ENCODE data around the gene CKAP2L. TPM values are rescaled to one million over a fixed set of nuclear protein-coding genes. Genes with fewer than 3 reads are reported as not detected.

Gene CKAP2L, protein sequence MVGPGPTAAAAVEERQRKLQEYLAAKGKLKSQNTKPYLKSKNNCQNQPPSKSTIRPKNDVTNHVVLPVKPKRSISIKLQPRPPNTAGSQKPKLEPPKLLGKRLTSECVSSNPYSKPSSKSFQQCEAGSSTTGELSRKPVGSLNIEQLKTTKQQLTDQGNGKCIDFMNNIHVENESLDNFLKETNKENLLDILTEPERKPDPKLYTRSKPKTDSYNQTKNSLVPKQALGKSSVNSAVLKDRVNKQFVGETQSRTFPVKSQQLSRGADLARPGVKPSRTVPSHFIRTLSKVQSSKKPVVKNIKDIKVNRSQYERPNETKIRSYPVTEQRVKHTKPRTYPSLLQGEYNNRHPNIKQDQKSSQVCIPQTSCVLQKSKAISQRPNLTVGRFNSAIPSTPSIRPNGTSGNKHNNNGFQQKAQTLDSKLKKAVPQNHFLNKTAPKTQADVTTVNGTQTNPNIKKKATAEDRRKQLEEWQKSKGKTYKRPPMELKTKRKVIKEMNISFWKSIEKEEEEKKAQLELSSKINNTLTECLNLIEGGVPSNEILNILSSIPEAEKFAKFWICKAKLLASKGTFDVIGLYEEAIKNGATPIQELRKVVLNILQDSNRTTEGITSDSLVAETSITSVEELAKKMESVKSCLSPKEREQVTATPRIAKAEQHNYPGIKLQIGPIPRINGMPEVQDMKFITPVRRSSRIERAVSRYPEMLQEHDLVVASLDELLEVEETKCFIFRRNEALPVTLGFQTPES
- 2.5 and 4.4 TPM in 2 replicates for total RNA-seq

DNA sequence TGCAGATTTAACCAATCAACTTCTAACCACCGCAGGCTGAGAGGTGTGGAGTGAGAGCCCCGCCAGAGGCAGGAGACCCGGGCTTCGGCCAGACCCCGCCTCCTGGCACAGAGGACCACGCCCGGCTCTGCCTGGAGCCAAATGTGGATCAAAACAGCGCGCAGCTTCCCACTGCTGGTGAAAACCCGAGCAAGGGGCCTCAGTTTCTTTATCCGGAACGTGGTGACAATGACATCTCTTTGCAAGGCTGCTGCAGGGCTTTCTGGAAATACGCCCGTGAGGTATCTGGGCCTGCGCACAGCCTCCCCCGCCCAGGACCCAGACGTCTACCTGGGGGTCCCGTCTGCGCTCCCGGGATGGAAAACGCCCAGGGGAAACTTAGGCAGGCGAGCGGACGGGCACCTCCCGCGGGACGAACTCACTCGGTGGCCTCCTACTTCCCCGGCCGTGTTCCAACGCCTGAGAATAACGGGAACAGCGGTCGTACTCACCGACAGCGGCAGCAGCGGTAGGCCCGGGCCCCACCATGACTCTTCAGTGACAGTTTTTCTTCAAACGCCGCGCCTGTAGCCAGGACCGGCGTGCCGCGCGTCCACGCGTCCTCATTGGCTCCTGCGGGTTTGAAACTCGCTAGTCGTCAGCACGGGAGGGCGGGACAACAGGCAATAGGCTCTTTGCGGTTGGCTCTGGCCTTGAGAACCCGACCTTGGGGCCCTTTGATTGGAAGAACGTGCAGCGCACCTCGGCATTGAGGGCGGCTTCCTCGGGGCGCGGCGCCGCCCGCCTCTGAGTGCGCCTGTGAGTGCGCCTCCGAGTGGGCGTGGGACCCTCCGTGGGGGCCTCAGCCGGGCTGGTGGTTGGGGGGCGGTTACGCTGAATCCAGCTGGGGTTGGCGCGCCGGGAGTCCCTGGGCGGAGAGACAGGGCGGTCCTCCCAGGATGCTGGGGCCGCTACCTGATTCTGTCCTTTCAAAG is at the start of gene CKAP2L:
Gene CKAP2L (minus strand): TSS at position 539 of the 974 bp plus-strand sequence. CDS start 11 bp downstream, at position 528.
- peak; percentile 87 for DNase-seq (ENCODE audit: extremely low read depth, low read depth, low spot score)

DNA sequence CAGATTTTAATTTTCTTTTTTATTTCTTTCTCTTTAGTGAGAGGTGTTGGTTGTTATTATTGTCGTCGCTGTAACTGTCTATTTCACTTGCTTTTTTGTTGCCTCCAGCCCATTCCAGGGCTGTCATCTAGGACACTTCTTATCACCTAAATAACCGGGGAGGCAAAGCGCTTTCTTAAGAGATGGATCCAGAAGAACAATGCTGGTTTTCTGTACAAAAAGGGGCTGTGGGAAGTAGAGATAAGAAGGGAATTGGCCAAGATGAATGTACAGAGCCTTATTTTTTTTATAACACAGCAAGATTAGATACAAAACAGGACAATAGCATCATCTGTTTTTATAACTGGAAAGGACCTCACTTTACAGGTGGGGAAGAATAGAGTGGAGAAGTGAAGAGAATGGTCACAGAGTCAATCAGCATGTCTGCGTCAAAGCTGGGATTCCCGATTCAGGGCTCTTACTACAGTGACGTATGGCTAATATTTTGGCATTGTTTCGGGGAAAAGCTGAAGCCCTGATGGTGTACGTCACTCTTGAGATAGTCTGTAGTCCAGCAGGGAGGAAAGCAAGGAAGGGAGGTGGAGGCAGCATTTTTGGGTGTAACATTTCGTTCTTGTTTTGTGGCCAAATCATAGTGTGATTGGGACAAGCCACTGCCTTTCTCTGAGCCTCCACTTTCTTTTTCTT is 49.0 kb upstream of the CKAP2L start:
- no peak for DNase-seq (ENCODE audit: extremely low read depth, low read depth, low spot score)

DNA sequence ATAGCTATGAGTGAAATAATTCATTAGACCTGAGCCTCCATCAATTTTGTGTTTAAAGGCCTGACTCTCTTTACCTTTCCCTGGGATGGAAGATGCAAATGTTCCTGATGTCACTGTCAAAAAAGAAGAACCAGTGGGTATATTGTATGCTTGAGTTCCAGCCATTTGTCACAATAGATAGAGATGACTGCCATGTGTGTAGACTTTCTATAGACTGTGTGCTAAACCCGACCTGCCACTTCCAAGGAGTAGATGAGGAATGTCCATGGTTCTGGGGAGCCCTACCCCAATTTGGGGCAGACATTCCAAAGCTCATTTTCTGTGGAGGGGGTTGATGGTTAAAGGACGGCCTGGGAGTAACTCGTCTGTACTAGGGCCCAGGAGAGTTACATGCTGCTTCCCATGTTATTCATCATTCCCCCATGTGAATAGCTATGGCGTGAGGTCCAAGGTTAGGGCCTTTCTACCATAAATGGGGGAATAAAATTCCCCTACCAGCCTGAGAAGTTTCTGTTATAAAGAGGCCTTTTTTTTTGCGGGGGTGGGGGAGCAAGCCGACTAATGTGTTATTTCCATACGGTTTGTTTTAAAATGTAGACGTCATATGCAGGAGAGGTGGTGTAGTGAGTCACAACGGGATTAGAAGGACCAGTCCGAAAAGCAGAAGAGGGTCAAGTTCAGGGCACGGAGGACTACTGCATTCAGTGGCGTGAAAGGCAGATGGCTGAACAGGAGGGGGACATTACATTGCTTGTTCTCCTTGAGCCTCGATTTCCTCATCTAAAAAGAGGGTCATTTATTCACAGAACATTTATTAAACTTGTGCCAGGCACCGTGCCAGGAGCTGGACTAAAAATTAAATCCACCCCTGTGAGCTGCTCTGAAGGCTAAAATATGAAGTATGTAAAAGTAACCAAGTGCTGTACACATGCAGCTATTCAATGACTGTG is 48.2 kb upstream of the CKAP2L start:
- no peak for DNase-seq (ENCODE audit: extremely low read depth, low read depth, low spot score)

DNA sequence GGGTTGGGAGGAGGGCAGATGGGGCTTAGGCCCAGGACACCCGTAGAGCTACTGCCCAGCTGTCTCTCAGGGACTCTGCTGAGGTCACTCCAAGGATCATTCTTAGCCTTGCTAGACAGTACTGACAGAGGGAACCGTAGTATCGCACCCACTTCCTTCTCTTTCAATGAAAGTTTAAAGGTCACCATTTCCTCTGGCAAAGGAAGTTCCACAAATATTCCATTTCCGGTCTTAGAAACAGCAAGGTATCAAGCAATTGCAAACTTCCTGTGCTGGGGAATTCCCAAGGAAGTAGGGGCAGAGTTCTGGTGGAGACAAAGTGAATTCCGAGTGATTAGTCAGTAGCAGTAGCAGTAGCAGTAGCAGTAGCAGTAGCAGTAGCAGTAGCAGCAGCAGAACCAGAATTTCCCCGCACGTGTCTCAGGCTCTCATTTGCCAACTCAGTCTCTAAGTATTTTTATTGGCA is 47.5 kb upstream of the CKAP2L start:
- DNase-seq (ENCODE audit: extremely low read depth, low read depth, low spot score), result peak; percentile 99

DNA sequence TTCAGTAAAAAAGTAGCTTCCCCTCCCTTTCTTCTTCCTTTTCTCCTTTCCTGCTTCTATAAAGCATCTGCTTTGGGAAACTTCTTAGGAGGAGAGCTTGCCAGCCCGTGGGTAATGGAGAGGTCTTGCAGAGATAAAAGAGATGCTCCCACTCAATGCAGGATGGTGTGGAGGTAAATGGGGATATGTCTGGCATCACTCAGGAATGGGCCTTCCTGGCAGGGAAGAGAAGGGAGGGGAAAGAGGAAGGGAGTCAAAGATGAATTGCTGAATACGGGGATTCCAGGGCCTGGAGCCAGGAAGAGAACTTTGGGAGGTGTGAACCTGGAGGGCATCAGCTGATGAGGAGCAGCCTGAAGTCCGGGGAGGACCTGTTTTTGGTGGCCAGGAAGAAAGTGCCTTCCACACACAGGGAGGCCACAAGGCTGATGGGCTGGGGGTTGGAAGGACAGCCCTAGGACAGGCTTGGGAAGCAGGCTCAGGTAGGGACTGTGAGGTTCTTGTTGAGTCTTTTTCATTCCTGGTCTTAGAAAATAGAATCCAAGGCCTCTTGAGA is 46.9 kb upstream of the CKAP2L start:
- DNase-seq (ENCODE audit: extremely low read depth, low read depth, low spot score), result no peak

DNA sequence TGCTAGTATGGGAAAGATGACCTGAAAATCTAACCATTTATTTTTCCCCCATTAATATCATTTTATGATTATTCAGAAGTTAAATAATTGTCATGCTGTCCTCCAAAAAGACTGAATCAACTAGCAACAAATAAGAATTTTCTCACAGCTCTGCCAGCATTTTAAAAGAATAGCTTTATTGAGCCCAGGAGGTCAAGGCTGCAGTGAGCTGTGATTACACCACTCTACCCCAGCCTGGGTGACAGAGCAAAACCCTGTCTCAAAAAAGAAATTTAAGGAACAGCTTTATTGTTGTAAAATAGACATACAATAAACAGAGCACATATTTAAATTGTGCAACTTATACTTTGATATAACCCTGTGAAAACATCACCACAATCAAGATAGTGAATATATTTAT is 44.7 kb upstream of the CKAP2L start:
- DNase-seq (ENCODE audit: extremely low read depth, low read depth, low spot score), result no peak

DNA sequence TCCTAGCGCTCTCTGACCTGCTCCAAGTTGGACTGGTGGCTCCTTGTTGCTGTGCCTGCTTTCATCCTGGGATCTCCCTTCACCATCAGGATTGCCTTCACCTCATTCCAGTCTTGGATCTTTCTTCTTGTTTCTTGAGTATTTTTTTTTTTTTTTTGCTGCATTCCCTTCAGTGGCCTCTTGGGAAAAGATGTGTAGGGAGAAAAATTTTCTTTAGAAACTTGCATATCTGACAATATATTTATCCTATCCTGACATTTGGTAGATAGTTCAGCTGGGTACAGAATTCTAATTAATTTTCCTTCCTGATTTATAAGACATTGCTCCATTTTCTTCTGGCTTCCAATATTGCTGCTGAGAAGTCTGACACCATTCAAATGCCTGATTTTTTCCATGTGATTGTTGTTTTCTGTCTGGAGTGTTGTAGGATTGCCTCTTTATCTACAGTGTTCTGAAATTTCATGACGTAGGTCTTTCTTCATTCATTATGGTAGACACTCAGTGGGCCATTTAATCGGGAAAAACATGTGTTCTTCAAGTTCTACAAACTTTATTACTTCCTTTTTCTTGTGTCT is 42.9 kb upstream of the CKAP2L start:
- DNase-seq (ENCODE audit: extremely low read depth, low read depth, low spot score), result no peak

DNA sequence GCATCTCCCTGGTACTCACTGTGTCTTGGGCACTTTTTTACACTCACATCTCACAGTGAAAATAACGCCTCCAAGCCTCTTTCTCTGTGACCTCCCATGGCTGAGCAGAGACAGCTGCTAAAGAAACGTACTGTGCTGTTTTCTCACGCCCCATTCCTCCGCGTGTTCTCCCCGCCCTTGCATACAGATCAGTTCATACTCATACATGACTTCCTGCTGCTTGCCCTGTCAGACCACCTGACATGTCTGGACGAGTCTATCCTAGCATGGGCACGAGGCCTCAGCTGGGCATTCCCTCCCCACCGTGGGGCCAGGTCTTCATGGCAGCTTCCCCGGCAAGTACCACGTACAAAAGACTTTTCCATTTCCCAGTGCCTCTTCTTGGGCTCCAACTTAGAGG is 41.1 kb upstream of the CKAP2L start:
- DNase-seq (ENCODE audit: extremely low read depth, low read depth, low spot score), result no peak

DNA sequence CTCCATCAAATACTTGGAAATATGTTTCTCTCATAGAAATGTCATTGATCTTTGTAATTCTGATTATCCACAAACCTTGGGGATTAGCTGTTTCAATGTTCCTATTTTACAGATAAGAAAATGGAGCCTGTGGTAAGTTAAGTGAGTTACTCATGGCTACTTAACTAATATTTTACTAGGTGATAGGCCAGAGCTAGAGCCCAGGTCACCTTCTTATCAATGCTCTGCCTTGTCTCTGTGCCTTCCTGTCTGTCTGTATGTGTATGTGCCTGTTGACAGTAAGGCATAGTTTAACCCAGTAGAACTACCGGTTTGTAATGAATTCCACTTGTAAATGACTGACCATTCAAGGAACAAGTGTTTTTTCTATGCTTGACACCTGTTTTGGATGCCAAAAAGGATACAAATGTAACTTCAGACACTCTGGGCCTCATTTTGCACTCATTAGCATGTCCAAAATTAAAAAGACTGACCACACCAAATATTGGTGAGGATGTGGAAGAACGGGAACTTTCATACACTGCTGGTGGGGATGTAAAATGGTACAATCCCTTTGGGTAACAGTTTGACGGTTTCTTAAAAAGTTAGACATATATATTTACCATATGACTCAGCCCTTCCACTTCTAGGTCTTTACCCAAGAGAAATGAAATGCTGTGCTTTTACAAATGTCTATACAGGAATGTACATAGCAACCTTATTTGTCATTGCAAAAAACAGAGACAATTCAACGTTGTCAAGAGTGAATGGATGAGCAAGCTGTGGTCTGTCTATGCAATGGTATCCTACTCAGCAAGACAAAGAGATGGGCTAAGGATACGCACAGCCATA is 39.5 kb upstream of the CKAP2L start:
- no peak for DNase-seq (ENCODE audit: extremely low read depth, low read depth, low spot score)

DNA sequence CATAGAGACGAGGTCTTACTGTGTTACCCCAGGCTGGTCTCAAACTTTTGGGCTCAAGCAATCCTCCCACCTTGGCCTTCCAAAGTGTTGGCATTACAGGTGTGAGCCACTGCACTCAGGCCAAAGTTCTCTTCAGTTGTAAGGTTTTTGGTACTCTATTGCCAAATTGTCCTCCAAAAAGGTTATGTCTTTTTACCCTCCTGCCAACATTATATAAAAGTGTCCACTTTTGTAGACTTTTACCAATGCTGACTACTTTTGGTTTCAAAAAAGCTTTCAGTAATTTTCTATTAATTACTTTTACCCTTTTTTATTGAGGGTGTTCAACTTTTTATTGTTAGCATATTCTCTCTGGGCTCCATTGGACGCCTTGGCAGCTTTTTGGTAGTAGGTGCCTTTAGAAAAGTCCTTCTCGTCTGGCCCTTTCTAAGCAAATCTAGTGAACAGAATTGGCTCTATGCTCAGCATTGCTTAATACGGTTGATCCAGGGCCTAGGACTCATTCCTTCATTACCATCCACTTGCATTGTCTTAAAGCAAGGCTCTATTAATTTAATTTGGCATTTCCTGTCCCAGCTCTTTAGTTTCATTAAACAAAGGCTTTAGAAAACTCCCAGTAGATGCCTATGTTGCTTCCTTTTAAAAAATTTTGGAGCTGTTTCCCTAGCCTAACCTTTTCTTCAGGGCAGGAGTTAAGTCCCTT is 36.6 kb upstream of the CKAP2L start:
- no peak for DNase-seq (ENCODE audit: extremely low read depth, low read depth, low spot score)

DNA sequence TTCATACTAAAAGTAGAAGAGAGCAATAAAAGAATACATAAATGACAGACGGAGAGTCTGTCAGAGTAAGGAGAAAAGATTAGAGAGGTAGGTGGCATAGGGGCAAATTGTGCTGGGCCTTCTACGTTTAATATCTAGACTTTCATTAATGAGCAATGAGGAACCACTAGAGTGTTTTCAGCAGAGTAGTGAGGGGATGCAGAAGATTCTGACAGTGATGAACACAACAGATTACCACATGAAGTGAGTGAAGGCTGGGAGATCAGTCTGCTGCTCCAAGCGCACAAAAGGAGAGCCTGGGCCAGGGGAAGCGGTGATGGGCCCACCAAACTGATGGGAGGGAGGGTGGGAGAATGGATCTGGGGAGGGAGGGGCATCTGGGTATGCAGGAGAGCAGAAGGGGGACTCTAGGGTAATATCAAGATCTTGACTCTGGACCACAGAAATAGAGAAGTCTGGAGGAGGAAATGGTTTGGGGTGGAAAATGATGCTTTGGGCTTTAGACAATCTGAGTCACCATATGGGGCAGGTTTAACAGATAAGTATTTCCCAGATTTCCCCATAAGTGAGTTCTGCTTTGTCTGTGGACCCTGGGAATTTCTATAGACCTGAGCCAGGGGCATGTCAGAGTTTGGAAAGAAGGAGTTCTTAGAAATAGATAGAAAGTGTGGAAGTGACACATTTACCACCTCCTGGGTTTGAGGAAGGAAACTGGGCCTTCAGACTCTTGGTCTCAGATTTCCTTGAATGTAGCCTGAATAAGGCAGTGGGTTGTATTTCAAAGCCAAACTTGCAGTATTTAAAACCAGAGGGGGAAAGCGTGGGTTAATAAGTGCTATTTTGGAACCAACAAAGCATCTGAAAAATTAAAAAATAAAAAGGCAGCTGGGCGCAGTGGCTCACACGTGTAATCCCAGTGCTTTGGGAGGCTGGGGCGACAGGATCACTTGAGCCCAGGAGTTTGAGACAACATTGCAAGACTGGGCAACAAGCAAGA is 34.9 kb upstream of the CKAP2L start:
- no peak for DNase-seq (ENCODE audit: extremely low read depth, low read depth, low spot score)

DNA sequence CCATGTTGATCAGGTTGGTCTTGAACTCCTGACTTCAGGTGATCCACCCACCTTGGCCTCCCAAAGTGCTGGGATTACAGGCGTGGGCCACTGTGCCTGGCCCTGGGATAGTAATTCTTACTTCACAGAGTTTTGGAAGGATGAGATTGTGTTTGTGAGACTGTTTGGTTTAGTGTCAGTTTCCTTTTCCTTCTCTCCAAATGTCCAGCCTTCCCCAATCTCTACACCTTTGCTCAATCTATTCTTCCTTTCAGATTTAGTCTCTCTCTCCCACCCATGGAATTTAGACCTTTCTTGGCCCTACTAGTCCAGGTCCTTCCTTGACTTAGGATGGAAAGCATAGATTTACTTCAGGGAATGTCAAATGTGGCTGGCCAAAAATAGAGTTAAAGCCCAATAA is 32.1 kb upstream of the CKAP2L start:
- DNase-seq (ENCODE audit: extremely low read depth, low read depth, low spot score), result no peak

DNA sequence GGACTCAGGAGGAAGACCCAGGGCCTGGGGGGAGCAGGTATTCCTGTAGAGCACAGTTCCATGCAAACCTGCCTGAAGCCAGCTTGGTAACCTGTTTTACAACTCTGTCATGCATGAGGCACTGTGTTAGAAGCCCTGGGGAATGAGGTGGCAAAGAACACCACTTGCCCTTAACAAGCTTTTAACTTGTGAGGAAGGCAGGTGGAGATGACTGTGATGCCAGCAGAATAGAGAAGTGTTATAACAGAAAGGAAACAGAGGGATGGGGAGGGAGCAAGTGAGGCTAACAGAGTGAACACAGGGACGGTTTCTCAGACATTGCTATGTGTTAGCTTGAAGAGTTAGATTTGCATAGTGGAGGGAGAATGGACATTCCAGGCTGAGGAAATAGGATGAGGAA is 31.4 kb upstream of the CKAP2L start:
- DNase-seq (ENCODE audit: extremely low read depth, low read depth, low spot score), result no peak

DNA sequence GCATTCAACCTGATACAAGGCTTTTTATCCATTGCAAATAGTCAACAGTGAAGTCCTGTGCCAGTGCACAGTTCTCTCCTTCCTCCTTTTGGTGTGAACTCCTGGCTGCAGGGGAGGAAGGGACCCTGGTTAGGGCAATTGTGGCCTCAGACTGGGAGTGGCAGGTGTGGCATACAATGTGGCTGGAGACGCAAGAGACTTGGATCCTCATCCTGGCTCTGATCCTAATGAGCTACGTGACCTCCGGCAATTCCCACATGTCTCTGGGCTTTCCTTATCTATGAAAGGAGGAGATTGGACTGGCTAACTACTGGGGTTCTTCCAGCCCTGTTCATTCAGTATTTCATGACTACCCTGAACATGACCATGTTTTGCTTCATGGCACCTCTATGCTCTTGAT is 30.4 kb upstream of the CKAP2L start:
- no peak for DNase-seq (ENCODE audit: extremely low read depth, low read depth, low spot score)

DNA sequence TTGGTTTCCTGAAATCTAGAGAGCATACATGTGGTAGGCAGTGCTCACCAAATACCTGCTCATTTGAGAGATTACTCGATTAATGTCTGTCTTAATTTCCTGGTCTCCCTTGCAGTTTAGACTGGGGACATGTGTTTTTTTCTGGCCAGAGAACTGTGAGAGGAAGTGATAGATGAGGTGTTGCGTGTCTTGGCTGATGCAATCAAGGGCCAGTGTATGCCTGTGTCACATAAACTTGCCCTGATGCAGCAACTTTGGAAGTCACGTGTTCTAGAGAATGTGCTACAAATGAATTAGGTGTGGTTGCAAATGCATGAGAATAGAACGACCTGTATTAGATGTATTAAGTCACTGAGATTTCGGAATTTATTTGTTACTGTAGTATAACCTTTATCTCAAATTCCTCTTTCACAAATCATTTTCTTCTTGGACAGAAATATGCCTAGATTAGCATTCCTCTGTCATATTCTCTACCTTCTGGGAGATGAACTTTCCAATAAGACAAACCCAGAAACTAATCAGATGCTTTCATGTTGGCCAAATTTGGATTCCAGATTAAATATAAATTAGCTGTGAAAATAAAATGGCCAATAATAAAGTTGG is 29.8 kb upstream of the CKAP2L start:
- DNase-seq (ENCODE audit: extremely low read depth, low read depth, low spot score), result no peak
